Anterior cingulate cortex (tissue), 58 donors: Measurements from ENCODE around the gene TLL1.

ENCODE experiments used
- DNase-seq, 58 donors: peaks; one replicate each; lab custom pipeline; 2025; lab: John Stamatoyannopoulos, UW

Gene TLL1

GRCh38 chr4:166128403-166128802 lies 255.4 kb downstream of the TLL1 start:
- DNase-seq, result no peak

- no peak for DNase-seq
These were observed 261.2 kb downstream of the TLL1 start for GRCh38 chr4:166134285-166134684.

- no peak for DNase-seq
These were observed 267.9 kb downstream of the TLL1 start for GRCh38 chr4:166140951-166141350.

- no peak for DNase-seq
These were observed 270.2 kb downstream of the TLL1 start for GRCh38 chr4:166143227-166143626.

GRCh38 chr4:166144607-166145006 lies 271.6 kb downstream of the TLL1 start:
- no peak for DNase-seq

- no peak for DNase-seq
These were observed 273.9 kb downstream of the TLL1 start for GRCh38 chr4:166146806-166147540.
